HG03103 (cell line): ENCODE results near the gene LHFPL5.

Experiments used
- ATAC-seq: cut with Tn5 transposase; IDR thresholded peaks from one replicate; pipeline ENCODE4 v1.9.1; 2021; ENCODE audit warnings: low read depth; ENCODE audit not compliant: unreplicated experiment

The LHFPL5 gene

DNA sequence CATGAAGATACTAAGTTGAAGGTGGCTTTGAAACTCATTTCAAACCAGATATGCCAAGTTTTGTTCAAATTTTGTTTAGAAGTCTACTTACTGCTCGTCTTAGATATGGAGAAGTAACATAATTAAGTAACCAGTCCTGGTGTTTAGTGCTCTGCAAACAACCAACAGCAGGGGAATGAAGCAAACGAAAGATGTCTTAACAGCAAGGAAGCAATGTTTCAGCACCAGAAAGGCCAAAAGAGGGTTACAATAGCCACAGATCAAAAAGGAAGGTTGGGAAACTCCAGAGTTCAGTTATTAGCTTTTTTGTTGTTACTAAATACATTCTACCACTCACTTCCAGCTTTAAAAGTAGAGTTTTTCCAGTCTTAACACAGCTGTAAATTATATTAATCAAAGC is 45.1 kb downstream of the LHFPL5 start:
- no peak for ATAC-seq

GRCh38 chr6:35852994-35853393 is 47.8 kb downstream of the LHFPL5 start:
- no peak for ATAC-seq

GRCh38 chr6:35856250-35856649 is 51.1 kb downstream of the LHFPL5 start:
- ATAC-seq: no peak

DNA sequence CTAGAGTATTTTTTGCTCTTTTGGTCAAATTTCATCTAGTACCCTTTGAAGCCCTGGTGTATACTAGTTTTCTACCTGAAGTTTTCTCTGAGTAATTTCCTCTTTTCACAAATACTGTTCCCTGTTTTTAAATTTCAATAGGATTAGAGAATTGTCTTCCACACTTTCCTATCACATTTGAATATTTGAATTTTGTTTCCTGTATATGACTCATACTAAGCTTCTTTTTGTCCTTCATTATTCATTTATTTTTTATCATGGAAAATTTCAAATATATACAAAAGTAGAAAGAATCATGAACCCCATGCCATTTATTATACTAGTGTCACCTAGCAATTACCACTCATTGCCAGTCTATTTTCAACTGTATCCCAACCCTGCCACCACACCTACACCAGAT is 52.7 kb downstream of the LHFPL5 start:
- no peak for ATAC-seq

DNA sequence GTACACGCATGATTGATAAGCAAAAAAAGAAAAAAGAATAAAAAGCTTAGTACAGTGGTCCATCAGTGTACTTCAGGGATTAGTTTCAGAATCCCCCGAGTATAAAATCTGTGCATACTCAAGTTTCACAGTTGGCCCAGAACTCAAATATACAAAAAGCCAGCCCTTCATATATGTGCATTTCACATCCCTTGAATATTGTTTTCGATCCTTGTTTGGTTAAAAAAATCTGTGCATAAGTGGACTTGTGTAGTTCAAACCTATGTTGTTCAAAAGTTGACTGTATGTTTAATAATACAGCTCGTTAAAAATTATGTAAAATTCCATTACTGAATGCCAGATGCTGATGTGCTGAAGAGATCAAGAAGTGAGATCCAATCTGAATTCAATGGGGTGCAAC is 54.2 kb downstream of the LHFPL5 start:
- no peak for ATAC-seq
